GM10266 (cell line): ENCODE results near the gene PAQR4.

Experiments used
- DNase-seq: peaks from one replicate; pipeline ENCODE4 v3.0.0; 2012; ENCODE audit errors: extremely low spot score
- CTCF ChIP-seq: IDR thresholded peaks from 2 replicates; pipeline ENCODE4 v1.5.1; 2012; ENCODE audit warnings: mild to moderate bottlenecking, low read depth; ENCODE audit not compliant: control insufficient read depth, insufficient read depth; ENCODE audit errors: missing control alignments

PAQR4 gene

GRCh38 chr16:3001316-3001715 is 32.2 kb downstream of the PAQR4 start:
- no peak for TF ChIP-seq CTCF
- DNase-seq = no peak

DNA sequence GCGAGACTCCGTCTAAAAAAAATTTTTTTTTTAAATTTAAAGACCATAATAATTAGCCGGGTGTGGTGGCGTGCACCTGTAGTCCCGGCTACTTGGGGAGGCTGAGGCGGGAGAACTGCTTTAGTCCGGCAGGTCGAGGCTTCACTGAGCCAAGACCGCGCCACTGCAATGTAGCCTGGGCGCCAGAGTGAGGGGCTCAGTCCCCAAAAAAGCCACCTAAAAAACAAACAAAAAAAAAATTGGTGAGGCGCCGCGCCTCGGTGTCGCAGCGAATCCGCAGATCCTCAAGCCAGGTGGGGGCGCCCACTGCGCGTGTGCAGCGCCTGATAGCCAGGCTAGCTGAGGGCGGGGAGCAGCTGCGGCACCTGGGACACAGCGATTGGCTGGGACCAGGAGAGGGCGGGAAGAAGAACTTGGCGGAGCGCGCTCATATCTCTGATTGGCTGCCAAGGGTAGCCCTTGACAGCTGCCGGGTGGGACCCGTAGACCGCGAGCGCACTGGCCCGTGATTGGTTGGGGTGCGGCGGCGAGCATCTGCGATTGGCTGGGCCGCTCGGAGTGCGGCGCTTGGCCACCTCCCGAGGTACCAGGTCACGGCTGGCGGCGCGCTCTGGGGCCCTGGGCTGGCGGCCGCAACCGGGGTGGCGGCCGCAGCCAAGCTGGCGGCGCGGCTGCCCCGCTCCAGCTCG is 34.6 kb downstream of the PAQR4 start:
- DNase-seq = peak; percentile 99

GRCh38 chr16:3004319-3004718 is 35.2 kb downstream of the PAQR4 start:
- DNase-seq = no peak
- TF ChIP-seq CTCF = no peak

More for the DNA sequence above, 34.6 kb downstream of the PAQR4 start:
- TF ChIP-seq CTCF = peak; percentile 83

DNA sequence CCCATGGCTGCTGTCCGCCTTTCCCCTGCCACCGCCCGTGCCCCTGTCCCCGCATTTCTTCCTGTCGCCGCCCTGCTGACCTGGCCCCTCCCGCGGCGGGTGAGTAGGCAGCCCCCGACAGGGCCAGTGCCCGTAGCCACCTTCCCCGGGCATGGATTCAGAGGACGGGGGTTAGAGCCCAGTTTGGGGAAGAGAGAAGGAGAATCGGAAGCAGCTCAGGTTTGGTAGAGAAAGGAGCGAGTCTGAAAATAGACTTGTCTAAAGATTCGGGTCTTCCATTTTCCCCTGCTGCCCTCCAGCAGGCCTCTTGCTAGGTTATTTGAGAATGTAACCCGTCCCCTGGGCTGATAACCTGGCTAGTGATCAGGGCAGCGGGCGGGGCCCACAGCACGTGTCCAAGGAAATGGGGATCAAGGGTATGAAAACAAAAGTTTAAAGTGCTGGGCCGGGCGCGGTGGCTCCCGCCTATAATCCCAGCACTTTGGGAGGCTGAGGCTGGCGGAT is 35.7 kb downstream of the PAQR4 start:
- TF ChIP-seq CTCF = no peak
- DNase-seq = no peak

- no peak for DNase-seq
- no peak for TF ChIP-seq CTCF
Measured at GRCh38 chr16:3007059-3007956, 38.2 kb downstream of the PAQR4 start.

- TF ChIP-seq CTCF = no peak
- no peak for DNase-seq
Measured at GRCh38 chr16:3007957-3008689, 39.0 kb downstream of the PAQR4 start.
